Prostate gland (tissue), 2 donors: Measurements from ENCODE around the gene INSIG1.

ENCODE experiments used
- POLR2A ChIP-seq: fragments of 450-650 bp; IDR thresholded peaks from one replicate; pipeline ENCODE4 v1.6.1; 2016; ENCODE audit warnings: antibody characterized with exemption, mild to moderate bottlenecking
- TF ChIP-seq, protein P1 (sequence below), 4 experiments: fragments of 200-600 bp in 2 of 4; fragments of 450-650 bp in 2 of 4; sonication (generic) in 2 of 4; IDR thresholded peaks; 1 replicate in 3 of 4; 2 replicates in 1 of 4; pipeline ENCODE4 v1.5.1; 2016 to 2019; ENCODE audit warnings: antibody characterized with exemption in 4 of 4, mild to moderate bottlenecking in 2 of 4, moderate library complexity in 2 of 4

DNA sequence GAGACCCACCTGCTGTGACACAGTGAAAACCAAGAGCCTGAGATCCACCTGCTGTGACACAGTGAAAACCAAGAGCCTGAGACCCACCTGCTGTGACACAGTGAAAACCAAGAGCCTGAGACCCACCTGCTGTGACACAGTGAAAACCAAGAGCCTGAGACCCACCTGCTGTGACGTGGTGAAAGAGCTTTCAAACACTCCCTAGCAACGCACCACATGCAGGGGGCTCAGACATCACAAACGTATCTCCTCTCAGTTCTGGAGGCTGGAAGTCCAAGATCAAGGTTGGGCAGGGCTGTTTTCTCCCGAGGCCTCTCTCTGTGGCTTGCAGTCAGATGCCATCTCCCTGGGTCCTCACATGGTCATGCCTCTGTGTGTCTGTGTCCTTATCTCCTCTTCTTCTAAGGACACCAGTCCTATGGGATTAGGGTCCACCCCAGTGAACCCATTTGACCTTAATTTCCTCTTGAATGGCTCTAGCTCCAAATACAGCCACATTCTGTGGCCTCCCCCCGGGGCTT is 43.8 kb downstream of the INSIG1 start:
- TF ChIP-seq, protein P1, sequence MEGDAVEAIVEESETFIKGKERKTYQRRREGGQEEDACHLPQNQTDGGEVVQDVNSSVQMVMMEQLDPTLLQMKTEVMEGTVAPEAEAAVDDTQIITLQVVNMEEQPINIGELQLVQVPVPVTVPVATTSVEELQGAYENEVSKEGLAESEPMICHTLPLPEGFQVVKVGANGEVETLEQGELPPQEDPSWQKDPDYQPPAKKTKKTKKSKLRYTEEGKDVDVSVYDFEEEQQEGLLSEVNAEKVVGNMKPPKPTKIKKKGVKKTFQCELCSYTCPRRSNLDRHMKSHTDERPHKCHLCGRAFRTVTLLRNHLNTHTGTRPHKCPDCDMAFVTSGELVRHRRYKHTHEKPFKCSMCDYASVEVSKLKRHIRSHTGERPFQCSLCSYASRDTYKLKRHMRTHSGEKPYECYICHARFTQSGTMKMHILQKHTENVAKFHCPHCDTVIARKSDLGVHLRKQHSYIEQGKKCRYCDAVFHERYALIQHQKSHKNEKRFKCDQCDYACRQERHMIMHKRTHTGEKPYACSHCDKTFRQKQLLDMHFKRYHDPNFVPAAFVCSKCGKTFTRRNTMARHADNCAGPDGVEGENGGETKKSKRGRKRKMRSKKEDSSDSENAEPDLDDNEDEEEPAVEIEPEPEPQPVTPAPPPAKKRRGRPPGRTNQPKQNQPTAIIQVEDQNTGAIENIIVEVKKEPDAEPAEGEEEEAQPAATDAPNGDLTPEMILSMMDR (IDR thresholded peaks at IDR 0.05), result no peak
- no peak for TF ChIP-seq POLR2A
